ENCODE results near the gene PARD3. TPM values are rescaled to one million over a fixed set of nuclear protein-coding genes. Genes with fewer than 3 reads are reported as not detected.
"Not testable (repeated sequence)": the region's sequence is repeated elsewhere in the genome, so short reads cannot be mapped to it uniquely, and the experiment has no call there.

Gene PARD3
- total RNA-seq, 2 experiments from 2014 or later: 0.29 to 0.94 TPM

DNA sequence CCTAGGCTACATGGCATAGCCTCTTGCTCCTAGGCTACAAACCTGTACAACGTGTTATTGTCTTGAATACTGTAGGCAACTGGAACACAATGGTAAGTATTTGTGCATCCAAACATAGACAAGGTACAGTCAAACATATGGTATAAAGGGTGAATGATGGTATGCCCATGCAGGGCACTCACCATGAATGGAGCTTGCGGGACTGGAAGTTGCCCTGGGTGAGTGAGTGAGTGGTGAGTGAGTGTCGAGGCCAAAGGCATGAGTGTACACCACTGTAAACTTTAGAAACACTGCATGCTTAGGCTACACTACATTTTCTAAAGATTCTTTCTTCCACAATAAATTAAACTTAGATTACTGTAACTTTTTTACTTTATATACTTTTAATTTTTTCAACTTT is 165.7 kb downstream of the PARD3 start:
- ATAC-seq: no peak
- H3K9me3 Mint-ChIP-seq (ENCODE audit: low read depth): no peaks in the 10 kb centered on the region
- no peaks in the 10 kb centered on the region for H3K36me3 Mint-ChIP-seq
- H3K4me1 Mint-ChIP-seq: no peaks in the 10 kb centered on the region
- CTCF ChIA-PET: interaction anchor here (1.4 kb wide), 1 partner anchor 11 kb away, joined by 5 read pairs; no protein-coding TSS in a partner anchor
- DNase-seq: no peak
- H3K27ac Mint-ChIP-seq: no peak overlapping the region
- H3K27me3 Mint-ChIP-seq: peaks cover 3% of the 10 kb centered on the region
- no peak overlapping the region for H3K4me3 Mint-ChIP-seq

DNA sequence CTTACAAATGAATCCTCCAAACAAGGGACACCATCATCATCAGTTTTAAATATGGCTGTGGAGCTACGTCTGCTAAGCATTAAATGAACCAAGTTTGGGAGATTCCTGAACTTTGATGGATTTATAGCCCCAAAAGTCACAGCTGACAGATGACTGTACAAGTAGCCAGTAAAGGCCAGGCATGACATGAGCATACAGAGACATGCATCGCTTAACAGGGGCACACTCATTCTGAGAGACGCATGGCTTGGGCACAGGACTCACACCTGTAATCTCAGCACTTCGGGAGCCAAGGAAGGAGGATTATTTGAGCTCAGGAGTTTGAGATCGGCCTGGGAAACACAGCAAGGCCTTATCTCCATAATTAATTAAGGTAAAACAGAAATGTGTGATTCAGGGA is 166.2 kb downstream of the PARD3 start:
- H3K27ac Mint-ChIP-seq: no peak overlapping the region
- H3K9me3 Mint-ChIP-seq (ENCODE audit: low read depth): no peaks in the 10 kb centered on the region
- H3K36me3 Mint-ChIP-seq: no peaks in the 10 kb centered on the region
- no peak overlapping the region for H3K4me3 Mint-ChIP-seq
- ATAC-seq (no peak), DNase-seq (no peak)
- H3K27me3 Mint-ChIP-seq: peaks cover 3% of the 10 kb centered on the region
- CTCF ChIA-PET: interaction anchor here (1.4 kb wide), 1 partner anchor 11 kb away, joined by 5 read pairs; no protein-coding TSS in a partner anchor
- no peaks in the 10 kb centered on the region for H3K4me1 Mint-ChIP-seq

DNA sequence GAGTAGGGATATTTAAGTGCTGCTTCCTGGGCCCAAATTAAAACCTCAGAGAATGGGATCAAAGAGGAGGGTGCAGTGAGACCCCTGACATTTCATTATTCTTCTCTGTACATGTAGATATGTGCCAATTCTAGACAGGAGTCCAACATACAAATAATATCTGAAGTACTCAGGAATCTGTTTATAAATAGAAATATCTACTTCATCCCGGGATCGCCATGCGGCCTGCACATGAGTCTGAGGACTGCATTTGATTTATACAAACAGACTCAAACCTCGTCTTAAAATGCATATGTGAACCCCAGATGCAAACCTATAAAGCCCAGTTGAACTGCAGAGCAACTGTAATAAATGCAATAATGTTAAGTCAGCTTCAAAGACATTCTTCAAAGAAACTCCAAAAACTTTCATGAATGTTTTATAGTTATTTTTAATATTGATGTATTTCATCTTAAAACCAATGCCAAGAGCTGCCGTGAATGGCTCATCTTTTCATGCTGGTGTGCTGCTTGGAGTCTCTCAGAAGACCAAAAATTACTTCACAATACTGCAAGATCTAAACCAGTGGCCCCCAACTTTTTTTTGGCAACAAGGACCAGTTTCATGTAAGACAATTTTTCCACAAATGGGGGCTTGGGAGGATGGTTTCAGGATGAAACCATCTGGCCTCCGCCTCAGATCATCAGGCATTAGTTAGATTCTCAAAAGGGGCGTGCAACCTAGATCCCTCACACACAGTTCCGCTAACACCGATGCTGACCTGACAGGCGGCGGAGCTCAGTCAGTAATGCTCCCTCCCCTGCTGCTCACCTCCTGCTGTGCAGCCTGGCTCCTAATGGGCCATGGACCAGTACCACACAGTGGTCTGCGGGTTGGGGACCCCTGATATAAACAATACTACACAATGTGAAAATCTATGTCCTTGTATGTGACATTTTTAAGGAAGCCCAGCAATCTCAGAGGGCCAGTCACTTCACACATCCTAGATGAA is 166.9 kb downstream of the PARD3 start:
- Mint-ChIP-seq H3K27ac (no peak overlapping the region), H3K4me3 (no peak overlapping the region), H3K4me1 (no peaks in the 10 kb centered on the region), H3K36me3 (no peaks in the 10 kb centered on the region), H3K9me3 (ENCODE audit: low read depth) (no peaks in the 10 kb centered on the region), H3K27me3 (peaks cover 3% of the 10 kb centered on the region)
- CTCF ChIA-PET: interaction anchor here (1.8 kb wide), 1 partner anchor 10 kb away, joined by 11 read pairs; no protein-coding TSS in a partner anchor
- ATAC-seq: no peak
- DNase-seq: no peak

DNA sequence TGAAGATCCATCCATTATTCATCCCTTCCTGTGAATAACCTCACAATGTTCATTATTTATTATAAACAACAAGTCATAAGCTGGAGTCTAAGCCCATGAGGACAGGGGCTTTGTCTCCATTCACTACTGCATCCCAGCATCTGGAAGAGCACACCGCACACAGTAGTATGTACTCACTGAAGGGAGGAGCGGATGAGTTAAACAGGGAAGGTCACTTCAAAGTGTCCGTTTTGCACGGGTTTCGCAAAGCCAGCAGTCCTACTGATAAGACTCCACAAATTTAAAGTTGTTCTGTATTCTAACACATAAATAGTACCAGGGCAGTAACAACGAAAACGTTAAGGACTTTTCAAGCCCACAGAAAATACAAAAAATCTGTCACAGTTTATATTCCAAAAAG is 167.9 kb downstream of the PARD3 start:
- Mint-ChIP-seq H3K9me3 (ENCODE audit: low read depth) (no peaks in the 10 kb centered on the region), H3K4me1 (no peaks in the 10 kb centered on the region), H3K36me3 (no peaks in the 10 kb centered on the region), H3K4me3 (no peak overlapping the region), H3K27me3 (peaks cover 3% of the 10 kb centered on the region), H3K27ac (no peak overlapping the region)
- no peak for ATAC-seq
- no peak for DNase-seq
- CTCF ChIA-PET: interaction anchor here (1.8 kb wide), 1 partner anchor 9 kb away, joined by 11 read pairs; no protein-coding TSS in a partner anchor

DNA sequence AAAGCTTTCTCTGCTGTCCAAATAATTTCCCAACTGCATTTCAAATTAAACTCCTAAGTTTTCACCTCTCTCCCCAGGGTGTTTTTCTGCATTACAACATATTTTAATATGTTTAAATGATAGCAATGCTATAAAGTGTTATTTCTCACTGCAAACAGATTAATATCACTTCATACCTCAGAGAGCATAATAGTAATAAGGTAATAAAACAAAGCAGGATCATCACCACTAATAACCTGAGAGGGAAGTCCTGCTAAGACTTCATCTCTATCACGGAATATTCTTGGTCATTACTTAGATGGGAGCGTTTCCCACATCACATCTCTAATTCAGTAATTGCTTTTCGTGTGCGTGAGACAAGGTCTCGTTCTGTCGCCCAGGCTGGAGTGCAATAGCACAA is 168.8 kb downstream of the PARD3 start:
- H3K4me1 Mint-ChIP-seq: no peaks in the 10 kb centered on the region
- H3K27ac Mint-ChIP-seq: no peak overlapping the region
- H3K4me3 Mint-ChIP-seq: no peak overlapping the region

DNA sequence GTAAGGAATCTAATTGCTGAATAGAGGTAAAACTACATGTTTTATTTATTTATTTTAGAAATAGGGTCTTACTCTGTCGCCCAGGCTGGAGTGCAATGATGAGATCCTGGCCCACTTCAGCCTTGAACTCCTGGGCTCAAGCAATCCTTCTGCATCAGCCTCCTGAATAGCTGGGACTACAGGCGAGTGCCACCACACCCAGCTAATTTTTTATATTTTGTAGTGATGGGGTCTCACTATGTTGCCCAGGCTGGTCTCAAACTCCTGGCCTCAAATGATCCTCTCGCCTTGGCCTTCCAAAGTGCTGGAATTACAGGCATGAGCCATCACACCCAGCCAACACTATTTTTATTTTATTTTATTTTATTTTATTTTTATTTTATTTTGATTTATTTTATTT is 170.3 kb downstream of the PARD3 start:
- CTCF ChIA-PET; H3K27ac Mint-ChIP-seq; H3K36me3 Mint-ChIP-seq; H3K4me1 Mint-ChIP-seq; H3K4me3 Mint-ChIP-seq; DNase-seq; ATAC-seq; H3K9me3 Mint-ChIP-seq (ENCODE audit: low read depth); H3K27me3 Mint-ChIP-seq: not testable (repeated sequence)

More for the DNA sequence above, 168.8 kb downstream of the PARD3 start:
- H3K27me3 Mint-ChIP-seq: peaks cover 3% of the 10 kb centered on the region
- H3K9me3 Mint-ChIP-seq (ENCODE audit: low read depth): no peaks in the 10 kb centered on the region
- CTCF ChIA-PET: no interaction called here
- DNase-seq (no peak), ATAC-seq (no peak)
- no peaks in the 10 kb centered on the region for H3K36me3 Mint-ChIP-seq

DNA sequence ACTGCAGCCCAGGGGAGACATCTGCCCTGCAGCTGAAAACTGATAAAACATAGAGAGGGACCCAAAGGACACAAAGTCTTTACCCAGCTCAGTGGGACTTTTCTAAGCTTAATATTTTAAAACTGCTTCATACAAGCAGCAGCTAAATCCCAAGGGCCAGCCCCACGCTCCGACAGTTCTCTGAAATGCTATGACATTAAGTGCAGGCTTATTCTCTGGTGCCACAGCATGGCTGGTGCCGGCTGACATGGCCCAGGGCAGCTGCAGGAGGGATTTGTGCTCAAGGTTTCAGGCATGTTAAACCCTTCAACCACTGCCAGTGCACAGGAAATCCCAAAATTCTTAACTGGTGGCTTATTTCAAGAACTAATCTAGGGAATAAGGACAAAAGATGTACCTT is 170.9 kb downstream of the PARD3 start:
- Mint-ChIP-seq H3K27me3 (peaks cover 3% of the 10 kb centered on the region), H3K36me3 (no peaks in the 10 kb centered on the region), H3K4me1 (no peaks in the 10 kb centered on the region), H3K9me3 (ENCODE audit: low read depth) (no peaks in the 10 kb centered on the region), H3K4me3 (no peak overlapping the region), H3K27ac (no peak overlapping the region)
- ATAC-seq: no peak
- no peak for DNase-seq
- CTCF ChIA-PET: no interaction called here

DNA sequence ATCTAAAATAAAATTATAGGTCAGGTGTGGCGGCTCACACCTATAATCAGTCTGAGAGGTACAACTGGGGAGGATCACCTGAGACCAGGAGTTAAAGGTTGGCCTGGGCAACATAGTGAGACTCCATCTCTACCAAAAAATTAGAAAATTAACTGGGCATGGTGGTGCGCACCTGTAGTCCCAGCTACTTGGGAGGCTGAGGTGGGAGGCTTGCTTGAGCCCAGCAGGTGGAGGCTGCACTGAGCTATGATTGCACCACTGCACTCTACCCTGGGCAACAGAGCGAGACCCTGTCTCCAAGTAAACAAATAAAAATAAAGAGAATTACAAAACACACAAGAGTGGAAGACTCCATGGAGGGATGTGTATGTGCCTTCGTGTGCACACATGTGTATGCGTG is 171.5 kb downstream of the PARD3 start:
- Mint-ChIP-seq H3K36me3 (no peaks in the 10 kb centered on the region), H3K4me3 (no peak overlapping the region), H3K9me3 (ENCODE audit: low read depth) (no peaks in the 10 kb centered on the region), H3K4me1 (no peaks in the 10 kb centered on the region), H3K27me3 (peaks cover 3% of the 10 kb centered on the region), H3K27ac (no peak overlapping the region)
- CTCF ChIA-PET: no interaction called here
- no peak for DNase-seq
- no peak for ATAC-seq

DNA sequence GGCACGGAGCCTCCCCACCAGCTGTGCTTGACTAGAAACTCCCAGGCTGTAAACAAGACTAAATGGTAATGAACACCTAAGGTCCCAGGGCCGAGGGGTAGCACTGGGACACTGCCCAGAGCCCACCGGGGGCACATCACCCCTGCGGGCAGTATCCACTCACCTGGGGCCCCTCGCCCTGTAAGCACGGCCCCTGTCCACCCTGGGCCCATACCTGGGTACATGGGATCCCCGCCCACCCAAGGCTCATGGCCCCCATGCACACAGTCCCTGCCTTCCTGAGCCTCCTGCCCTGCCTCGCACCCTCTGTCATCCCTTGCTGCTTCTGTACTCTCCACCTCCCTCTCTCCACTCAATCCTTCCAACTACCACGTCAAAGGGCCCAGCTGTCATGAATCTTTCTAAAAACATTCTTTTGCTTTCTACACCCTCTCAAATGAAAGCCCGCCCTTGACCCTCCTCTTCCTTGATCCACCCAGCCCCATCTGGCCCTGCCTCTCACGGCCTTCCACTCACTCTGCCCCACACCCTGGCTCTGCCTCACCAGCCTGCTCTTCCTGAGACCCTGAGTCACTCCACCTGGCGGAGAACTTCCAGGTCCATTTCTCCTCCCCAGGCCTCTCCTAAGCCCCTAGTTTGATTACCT is 173.1 kb downstream of the PARD3 start:
- Mint-ChIP-seq H3K27me3 (peaks cover 2% of the 10 kb centered on the region), H3K9me3 (ENCODE audit: low read depth) (no peaks in the 10 kb centered on the region), H3K36me3 (no peaks in the 10 kb centered on the region), H3K27ac (no peak overlapping the region), H3K4me3 (no peak overlapping the region), H3K4me1 (peaks cover 1% of the 10 kb centered on the region)
- CTCF ChIA-PET: interaction anchor here (0.6 kb wide), 1 partner anchor 235 kb away, joined by 3 read pairs; no protein-coding TSS in a partner anchor
- no peak for DNase-seq
- no peak for ATAC-seq

DNA sequence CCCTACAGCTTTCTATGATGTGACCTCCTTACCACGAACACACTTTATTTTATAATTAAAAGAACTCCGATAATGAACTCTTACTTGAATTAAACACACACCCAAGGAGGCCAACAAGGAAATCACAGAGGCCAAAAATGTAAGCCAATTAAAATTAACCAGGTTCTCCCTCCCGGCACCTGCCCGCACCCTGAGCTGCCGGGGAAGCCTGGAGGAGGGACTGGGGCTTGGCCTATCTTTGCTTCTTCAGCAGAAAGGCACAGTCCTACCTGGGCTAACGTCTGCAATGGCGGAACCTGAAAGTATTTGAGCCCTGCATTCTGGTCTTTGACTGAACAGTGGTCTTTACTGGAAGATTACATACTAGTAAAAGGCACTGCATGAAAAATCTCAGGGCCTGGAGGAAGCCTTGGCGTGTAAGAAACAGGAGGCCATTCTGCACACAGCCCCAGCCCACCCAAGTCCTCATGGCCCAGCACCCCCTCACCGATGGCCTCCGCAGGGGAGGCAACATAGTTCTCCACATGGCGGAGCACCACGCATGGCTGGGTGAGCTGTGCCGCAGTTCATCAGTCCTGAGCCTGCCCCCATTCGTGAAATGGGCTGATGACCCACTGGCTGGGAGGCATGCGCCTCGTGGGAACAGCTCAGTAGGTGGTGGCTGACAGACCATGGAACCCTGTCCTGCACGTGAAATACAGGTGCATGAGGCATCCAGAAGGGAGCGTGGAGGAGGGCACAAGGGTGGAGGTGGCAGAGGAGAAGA is 173.8 kb downstream of the PARD3 start:
- Mint-ChIP-seq H3K4me3 (no peak overlapping the region), H3K27me3 (no peaks in the 10 kb centered on the region), H3K4me1 (peaks cover 1% of the 10 kb centered on the region), H3K9me3 (ENCODE audit: low read depth) (no peaks in the 10 kb centered on the region), H3K27ac (no peak overlapping the region), H3K36me3 (no peaks in the 10 kb centered on the region)
- no peak for DNase-seq
- no peak for ATAC-seq
- CTCF ChIA-PET: interaction anchor here (1.2 to 3.4 kb wide), 2 partner anchors 1309 to 1448 kb away, joined by 6 to 20 read pairs; no protein-coding TSS in a partner anchor

DNA sequence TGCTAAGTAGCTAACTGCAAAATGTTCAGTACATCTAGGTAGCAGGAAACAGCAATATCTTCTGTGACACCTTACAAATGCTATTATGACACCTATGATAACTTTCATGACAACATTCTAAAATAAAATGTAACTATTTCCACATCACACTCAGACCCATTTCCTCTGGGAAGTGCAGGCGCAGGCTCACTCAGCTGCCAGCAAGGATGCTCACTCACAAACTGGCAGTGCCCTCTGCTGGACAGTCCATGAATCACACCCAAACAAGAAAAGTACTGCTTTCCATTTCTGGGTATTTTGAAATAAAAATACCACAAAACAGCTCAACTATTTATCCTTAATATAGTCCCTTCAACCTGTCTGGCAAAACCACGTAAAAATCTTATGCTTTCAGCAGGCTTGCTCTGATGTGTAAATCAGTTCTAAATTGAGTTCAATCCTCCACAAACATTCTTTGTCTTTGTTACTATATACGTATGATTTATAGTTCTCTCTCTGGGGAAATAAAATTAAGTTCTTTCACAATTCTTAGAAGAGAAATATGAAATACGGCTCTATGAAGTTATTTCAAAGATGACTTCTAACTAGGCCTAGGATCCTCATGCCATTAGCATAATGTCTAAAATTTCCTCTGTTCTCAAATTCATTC is 176.6 kb downstream of the PARD3 start:
- no peaks in the 10 kb centered on the region for H3K36me3 Mint-ChIP-seq
- DNase-seq: peak; percentile 72
- CTCF ChIA-PET: interaction anchor here (0.7 to 3.4 kb wide), 15 partner anchors 9 to 1446 kb away, joined by 3 to 20 read pairs (median 4); no protein-coding TSS in a partner anchor
- no peak overlapping the region for H3K4me3 Mint-ChIP-seq
- H3K27me3 Mint-ChIP-seq: no peaks in the 10 kb centered on the region
- no peak for ATAC-seq
- H3K9me3 Mint-ChIP-seq (ENCODE audit: low read depth): no peaks in the 10 kb centered on the region
- H3K27ac Mint-ChIP-seq: no peak overlapping the region
- peaks cover 1% of the 10 kb centered on the region for H3K4me1 Mint-ChIP-seq

DNA sequence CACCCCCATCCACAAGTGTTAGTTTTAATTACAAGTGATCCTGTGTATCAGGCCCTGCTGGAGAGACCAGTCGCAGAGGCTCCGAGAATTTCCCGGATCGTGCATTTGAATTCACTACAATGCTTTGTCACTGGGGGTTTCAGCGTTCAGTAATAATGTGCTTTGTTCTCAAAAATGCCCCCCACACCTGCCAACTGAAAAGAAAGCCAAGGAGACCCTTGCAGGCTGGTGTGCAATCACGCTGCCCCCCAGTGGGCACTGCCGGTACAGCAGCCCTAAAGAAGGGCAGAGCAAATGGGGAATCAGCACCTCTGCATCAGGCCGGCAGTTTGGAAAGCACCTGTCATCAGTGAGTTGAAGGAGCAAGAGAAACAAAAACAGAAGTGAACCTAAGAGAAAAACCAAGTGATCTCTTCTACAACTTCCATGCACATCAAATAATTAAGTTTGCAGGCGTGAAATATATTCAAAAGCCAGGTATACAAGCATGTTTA is 177.6 kb downstream of the PARD3 start:
- H3K4me3 Mint-ChIP-seq: no peak overlapping the region
- H3K4me1 Mint-ChIP-seq: peaks cover 1% of the 10 kb centered on the region
- H3K36me3 Mint-ChIP-seq: no peaks in the 10 kb centered on the region
- DNase-seq: peak; percentile 65
- CTCF ChIA-PET: interaction anchor here (0.7 to 3.4 kb wide), 9 partner anchors 9 to 1444 kb away, joined by 3 to 20 read pairs (median 3); no protein-coding TSS in a partner anchor
- no peak overlapping the region for H3K27ac Mint-ChIP-seq
- no peaks in the 10 kb centered on the region for H3K9me3 Mint-ChIP-seq (ENCODE audit: low read depth)
- no peak for ATAC-seq
- H3K27me3 Mint-ChIP-seq: no peaks in the 10 kb centered on the region

Data from activated CD8-positive, alpha-beta memory T cell treated with anti-CD3 and anti-CD28 coated beads, Interleukin-2, amount 10 ng/mL, durations not matched to agents 7 days and 5 days (primary cell).